HG03139 (cell line): ENCODE data around the gene DOK7.
"Not testable (repeated sequence)": the region's sequence is repeated elsewhere in the genome, so short reads cannot be mapped to it uniquely, and the experiment has no call there.

Experiments
- ATAC-seq: cut with Tn5 transposase; IDR thresholded peaks from one replicate; pipeline ENCODE4 v1.9.1; 2021; ENCODE audit not compliant: unreplicated experiment

DOK7 gene

DNA sequence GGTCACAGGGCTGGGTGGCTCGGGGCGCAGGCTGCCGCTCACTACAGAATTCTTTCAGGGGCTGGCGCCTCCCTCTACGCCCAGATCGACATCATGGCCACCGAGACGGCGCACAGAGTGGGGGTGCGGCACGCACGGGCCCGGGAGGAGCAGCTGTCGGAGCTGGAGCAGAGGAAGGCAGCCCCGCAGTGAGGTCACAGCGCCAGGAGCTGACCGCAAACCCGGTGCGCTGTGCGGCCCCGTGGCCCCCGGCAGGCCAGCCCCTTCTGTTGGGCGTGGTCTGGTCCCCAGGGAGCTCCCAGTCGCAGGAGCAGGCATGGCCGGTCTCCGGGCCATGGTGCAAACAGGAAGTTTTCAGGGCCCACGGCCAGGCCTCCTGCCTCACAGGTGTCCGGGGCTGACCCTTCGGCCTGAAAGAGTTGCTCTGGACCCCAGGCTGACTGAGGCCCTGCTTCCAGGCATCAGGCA lies 37.6 kb downstream of the DOK7 start:
- ATAC-seq, result no peak

- ATAC-seq, result no peak
Observed at GRCh38 chr4:3501126-3501824, 38.2 kb downstream of the DOK7 start.

GRCh38 chr4:3501825-3502425 lies 38.8 kb downstream of the DOK7 start:
- no peak for ATAC-seq

GRCh38 chr4:3502941-3503936 lies 40.1 kb downstream of the DOK7 start:
- no peak for ATAC-seq

DNA sequence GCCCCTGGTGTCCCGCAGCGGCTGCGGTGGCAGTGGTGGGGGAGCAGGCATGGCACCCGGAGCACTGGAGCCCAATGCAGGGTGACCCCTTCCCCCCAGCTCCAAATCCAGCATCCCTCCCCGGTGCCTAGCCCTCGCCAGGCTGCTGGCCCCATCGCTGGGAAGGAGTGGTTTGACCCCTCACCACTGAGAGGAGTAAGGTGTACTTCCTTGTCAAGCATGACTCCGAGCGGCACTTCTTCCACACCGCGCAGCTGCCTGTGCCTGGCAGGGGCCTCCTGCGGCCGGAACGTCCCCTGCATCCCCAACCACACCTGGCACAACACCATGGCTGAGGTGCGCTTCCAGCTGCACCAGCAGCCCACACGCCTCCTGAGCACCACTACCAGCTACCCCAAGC lies 42.1 kb downstream of the DOK7 start:
- ATAC-seq, result no peak

- ATAC-seq, result no peak
Observed at GRCh38 chr4:3508542-3508941, 45.4 kb downstream of the DOK7 start.

DNA sequence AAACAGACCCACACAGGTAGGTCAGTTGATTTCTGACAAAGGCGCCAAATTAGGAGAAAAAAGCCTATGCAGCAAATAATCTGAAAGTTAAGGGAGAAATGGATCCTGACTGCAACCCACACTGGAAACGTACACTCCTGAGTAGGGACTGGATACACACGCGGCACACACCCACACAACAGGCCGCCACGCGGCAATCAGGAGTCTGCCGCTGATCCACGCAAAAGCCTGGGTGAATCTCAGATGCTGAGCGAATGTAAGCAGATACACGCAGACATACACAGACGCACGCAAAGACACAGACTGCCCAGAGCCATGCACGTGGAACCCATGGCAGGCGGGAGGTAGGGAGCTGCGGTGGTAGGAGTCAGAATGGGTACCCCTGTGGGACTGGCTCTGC lies 47.4 kb downstream of the DOK7 start:
- no peak for ATAC-seq

DNA sequence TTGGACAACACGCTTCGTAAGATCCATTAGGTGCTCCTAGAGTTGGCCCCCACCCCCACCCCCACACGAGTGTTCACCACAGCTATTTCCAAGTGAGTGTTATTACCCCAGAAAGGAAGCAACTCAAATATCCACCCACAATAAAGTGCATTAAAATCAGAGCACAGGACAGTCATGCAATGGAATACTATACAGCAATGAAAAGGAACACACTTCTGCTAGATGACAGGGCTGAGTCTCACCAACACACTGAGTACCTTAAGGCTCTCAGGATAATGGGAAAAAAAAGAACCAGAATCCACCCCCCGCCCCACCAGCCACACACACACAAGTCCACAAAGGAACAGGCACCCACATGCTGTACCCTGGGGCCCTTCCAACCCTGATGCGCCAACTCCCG lies 48.1 kb downstream of the DOK7 start:
- ATAC-seq, result no peak

GRCh38 chr4:3511601-3512000 lies 48.5 kb downstream of the DOK7 start:
- ATAC-seq, result not testable (repeated sequence)

DNA sequence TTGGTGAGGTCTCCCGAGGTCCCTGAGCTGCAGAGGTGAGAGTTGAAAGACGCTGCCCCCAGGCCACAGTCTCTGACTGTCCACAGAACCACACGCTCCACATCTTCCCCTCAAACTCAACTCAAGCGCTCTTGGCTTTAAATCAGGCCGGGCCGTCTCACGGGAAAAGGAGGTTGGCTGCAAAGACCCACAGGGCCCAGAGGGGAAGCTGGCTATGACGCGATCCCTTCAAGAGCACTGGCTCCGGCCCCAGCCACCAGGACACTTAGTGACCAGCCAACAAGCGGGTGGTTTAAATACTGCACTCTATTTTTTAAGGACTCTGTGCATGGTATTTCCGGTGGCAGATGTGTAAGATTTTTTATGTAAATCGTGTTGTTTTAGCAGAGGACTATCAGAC lies 49.2 kb downstream of the DOK7 start:
- no peak for ATAC-seq

GRCh38 chr4:3512719-3513118 lies 49.6 kb downstream of the DOK7 start:
- ATAC-seq, result no peak

DNA sequence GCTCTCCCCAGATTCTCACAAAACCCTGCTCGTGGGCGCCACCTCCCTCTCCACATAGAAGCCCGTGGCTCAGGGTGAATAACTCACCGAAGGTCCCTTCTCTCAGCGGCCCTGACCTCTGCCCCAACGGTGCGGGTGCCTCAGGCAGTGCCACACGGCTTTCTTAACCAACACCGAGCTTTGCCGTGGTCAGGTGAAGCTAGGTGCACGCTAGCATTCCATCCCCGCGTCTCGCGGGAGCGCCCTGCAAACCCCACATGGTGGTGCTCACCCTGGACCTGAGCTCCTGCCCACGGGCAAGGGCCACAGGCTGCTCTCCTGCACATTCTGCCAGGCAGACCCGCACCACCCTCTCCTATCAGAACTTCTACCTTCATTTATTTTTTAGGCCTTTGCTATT lies 50.7 kb downstream of the DOK7 start:
- ATAC-seq, result no peak

- no peak for ATAC-seq
Observed at GRCh38 chr4:3514221-3514780, 51.2 kb downstream of the DOK7 start.

DNA sequence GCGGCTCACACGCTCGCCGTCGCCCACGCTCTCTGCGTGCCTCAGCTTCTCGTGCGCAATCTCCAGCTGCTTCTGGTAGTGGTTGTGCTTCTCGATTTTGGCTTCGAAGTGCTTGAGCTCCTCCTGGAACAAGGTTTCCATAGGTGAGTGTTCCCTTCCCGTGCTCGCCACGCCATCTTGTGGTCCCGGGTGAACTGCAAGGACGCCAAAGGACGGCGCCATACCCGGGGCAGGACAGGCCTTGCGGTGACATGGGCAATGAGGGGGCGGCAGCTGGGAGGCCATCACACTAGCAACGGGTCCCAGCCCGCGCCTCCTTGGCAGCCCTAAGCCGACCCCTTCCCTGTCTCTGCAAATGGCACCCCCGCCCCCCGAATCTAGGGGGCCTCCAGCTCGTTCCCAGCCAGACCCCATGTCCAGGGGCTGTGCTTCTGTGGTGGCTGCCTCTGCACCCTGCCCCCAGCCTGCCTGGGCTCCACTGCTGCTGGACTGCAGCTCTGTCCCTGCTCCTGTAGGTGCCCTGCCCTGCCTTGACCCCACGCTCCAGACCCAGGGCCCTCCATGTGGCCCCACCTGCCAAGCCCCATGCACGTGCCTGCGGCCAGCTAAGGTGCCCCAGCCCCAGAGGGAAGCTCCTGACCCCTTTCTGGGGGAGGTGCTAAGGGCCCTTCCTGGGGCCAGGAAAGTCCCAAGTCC lies 51.8 kb downstream of the DOK7 start:
- no peak for ATAC-seq

GRCh38 chr4:3515646-3516045 lies 52.5 kb downstream of the DOK7 start:
- no peak for ATAC-seq

- ATAC-seq, result no peak
Observed at GRCh38 chr4:3516061-3516835, 53.1 kb downstream of the DOK7 start.

DNA sequence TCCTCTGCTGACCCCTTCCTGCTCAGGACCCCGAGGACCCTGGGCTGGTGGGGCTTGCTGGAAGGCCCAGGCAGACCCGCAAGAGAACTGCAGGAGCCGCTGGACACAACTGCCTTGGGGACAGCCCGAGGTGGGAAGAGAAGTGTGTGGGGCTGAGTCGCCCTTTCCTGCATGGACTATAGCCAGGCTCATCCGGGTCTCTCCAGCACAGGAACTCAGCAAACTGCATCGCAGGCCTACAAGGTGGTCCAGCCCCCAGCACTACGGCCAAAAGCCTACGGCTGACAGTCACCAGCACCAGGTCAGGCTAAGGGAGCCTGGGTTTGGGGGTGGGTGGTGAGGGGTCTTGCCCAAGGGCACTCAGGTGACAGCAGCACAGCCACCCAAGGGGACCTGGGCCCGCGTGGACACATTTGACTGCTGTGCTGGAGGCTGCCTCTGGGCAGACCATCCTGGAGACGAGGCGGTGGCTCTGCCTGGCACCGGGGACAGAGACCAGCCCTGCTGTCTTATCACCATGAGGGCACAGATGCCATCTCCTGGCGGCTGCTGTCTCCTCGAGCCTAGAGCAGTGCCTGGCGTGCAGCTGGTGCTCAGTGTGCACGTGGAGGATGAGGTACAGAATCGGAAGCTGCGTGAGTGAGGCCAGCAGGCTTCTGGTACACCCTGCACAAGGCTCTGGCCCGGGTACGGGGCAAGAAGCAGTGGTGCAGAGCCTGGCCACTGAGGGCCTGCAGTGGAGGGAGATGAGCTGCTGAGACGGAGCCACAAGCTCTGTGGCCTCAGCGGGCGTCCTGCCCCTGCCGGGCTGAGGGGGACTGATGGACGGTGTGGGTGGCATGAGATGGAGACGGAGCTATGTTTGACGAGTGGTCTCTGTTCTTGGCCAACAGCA lies 54.0 kb downstream of the DOK7 start:
- ATAC-seq, result no peak

GRCh38 chr4:3517731-3518510 lies 54.8 kb downstream of the DOK7 start:
- no peak for ATAC-seq
